Neural progenitor cell (in vitro differentiated cells): ENCODE data around the gene RBBP4.
"Not testable (repeated sequence)": the region's sequence is repeated elsewhere in the genome, so short reads cannot be mapped to it uniquely, and the experiment has no call there.

Experiments
- EZH2 ChIP-seq: fragments of 200-600 bp; sonication (generic); IDR thresholded peaks from 2 replicates; pipeline ENCODE4 v1.6.1; 2017; ENCODE audit warnings: antibody characterized with exemption, mild to moderate bottlenecking, moderate library complexity
- EZH2phosphoT487 ChIP-seq: fragments of 200-600 bp; sonication (generic); IDR thresholded peaks from 2 replicates; pipeline ENCODE4 v1.6.1; 2017; ENCODE audit warnings: antibody characterized with exemption
- TF ChIP-seq, protein P1 (sequence below): fragments of 200-600 bp; sonication (generic); IDR thresholded peaks from 2 replicates; pipeline ENCODE4 v1.5.1; 2017; ENCODE audit warnings: antibody characterized with exemption, mild to moderate bottlenecking

DNA sequence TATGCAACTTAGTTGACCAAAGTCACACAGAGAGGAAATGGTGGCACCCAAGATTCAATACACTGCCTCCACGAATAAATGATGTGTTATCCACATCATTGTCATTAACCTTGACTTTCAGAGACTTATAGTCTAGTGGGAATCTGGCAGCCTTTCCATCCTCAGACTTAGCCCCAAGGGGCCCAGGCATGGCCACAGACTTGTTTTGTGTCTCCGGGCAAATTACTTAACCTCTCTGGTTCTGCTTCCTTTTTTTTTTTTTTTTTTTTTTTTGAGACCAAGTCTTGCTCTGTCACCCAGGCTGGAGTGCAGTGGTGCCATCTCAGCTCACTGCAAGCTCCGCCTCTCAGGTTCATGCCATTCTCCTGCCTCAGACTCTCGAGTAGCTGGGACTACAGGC is 60.2 kb downstream of the RBBP4 start:
- TF ChIP-seq, protein P1, sequence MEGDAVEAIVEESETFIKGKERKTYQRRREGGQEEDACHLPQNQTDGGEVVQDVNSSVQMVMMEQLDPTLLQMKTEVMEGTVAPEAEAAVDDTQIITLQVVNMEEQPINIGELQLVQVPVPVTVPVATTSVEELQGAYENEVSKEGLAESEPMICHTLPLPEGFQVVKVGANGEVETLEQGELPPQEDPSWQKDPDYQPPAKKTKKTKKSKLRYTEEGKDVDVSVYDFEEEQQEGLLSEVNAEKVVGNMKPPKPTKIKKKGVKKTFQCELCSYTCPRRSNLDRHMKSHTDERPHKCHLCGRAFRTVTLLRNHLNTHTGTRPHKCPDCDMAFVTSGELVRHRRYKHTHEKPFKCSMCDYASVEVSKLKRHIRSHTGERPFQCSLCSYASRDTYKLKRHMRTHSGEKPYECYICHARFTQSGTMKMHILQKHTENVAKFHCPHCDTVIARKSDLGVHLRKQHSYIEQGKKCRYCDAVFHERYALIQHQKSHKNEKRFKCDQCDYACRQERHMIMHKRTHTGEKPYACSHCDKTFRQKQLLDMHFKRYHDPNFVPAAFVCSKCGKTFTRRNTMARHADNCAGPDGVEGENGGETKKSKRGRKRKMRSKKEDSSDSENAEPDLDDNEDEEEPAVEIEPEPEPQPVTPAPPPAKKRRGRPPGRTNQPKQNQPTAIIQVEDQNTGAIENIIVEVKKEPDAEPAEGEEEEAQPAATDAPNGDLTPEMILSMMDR: not testable (repeated sequence)
- TF ChIP-seq EZH2, EZH2phosphoT487: not testable (repeated sequence)
